Activated T-cell treated with anti-CD3 and anti-CD28 coated beads, Interleukin-2, amount 50 U/mL, for 24 hours (primary cell): Measurements from ENCODE around the gene RCE1.

Source experiments
- DNase-seq: peaks from one replicate; pipeline ENCODE4 v3.0.0-alpha.2; 2020
- H3K27ac Mint-ChIP-seq: 2 replicates; pipeline ENCODE4 v1.8.0; 2020; ENCODE audit warnings: mild to moderate bottlenecking, mixed read lengths
- H3K27me3 Mint-ChIP-seq: 2 replicates; pipeline ENCODE4 v1.8.0; 2020; ENCODE audit warnings: mixed read lengths
- H3K36me3 Mint-ChIP-seq: 2 replicates; pipeline ENCODE4 v1.8.0; 2020; ENCODE audit warnings: low read depth, mixed read lengths
- H3K4me1 Mint-ChIP-seq: 2 replicates; pipeline ENCODE4 v1.8.0; 2020; ENCODE audit warnings: low read depth, mixed read lengths
- H3K4me3 Mint-ChIP-seq: 2 replicates; pipeline ENCODE4 v1.8.0; 2020; ENCODE audit warnings: mild to moderate bottlenecking, moderate library complexity, mixed read lengths
- H3K9me3 Mint-ChIP-seq: 2 replicates; pipeline ENCODE4 v1.8.0; 2020; ENCODE audit warnings: mixed read lengths

RCE1 gene

DNA sequence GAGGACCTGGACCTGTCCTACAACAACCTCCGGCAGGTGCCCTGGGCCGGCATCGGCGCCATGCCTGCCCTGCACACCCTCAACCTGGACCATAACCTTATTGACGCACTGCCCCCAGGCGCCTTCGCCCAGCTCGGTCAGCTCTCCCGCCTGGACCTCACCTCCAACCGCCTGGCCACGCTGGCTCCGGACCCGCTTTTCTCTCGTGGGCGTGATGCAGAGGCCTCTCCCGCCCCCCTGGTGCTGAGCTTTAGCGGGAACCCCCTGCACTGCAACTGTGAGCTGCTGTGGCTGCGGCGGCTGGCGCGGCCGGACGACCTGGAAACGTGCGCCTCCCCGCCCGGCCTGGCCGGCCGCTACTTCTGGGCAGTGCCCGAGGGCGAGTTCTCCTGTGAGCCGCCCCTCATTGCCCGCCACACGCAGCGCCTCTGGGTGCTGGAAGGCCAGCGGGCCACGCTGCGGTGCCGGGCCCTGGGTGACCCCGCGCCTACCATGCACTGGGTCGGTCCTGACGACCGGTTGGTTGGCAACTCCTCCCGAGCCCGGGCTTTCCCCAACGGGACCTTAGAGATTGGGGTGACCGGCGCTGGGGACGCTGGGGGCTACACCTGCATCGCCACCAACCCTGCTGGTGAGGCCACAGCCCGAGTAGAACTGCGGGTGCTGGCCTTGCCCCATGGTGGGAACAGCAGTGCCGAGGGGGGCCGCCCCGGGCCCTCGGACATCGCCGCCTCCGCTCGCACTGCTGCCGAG is 15.1 kb downstream of the RCE1 start:
- H3K36me3 Mint-ChIP-seq: peaks cover 9% of the 10 kb centered on the region
- no peaks in the 10 kb centered on the region for H3K27me3 Mint-ChIP-seq

DNA sequence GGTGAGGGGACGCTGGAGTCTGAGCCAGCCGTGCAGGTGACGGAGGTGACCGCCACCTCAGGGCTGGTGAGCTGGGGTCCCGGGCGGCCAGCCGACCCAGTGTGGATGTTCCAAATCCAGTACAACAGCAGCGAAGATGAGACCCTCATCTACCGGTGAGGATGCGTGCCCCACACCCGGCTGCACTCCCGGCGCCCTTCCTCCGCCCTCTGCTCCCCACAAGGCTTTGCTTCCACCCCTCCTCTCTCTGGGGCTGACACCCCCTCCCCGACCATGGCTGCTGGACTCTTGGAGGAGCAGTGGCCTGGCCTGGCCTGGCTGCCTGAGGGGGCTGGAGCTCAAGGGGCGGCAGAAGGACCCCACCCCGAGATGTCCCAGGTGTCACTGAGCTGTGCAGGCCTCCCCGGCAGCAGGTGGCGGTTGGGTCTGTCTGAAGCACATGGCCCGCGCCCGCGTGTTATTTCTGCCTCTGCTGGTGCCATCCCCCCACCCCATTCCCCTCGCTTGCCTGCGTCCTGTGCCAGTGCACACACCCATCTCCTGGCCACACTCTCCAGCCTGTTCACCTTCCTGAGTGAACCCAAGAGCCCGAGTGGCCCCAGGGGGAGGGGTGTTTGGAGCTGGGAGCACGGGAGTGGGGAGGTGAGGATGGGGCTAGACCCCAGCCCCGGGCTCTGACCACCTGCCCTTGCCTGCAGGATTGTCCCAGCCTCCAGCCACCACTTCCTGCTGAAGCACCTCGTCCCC is 15.9 kb downstream of the RCE1 start:
- Mint-ChIP-seq H3K4me1 (peaks cover 4% of the 10 kb centered on the region), H3K27me3 (no peaks in the 10 kb centered on the region), H3K9me3 (no peaks in the 10 kb centered on the region), H3K36me3 (peaks cover 9% of the 10 kb centered on the region), H3K4me3 (no peak overlapping the region), H3K27ac (no peak overlapping the region)
- no peak for DNase-seq

More for the DNA sequence above, 15.1 kb downstream of the RCE1 start:
- Mint-ChIP-seq H3K4me1 (peaks cover 4% of the 10 kb centered on the region), H3K4me3 (peak overlapping the region; percentile 81), H3K27ac (no peak overlapping the region), H3K9me3 (no peaks in the 10 kb centered on the region)
- DNase-seq: no peak

GRCh38 chr11:66859686-66860448 is 16.6 kb downstream of the RCE1 start:
- Mint-ChIP-seq H3K9me3 (no peaks in the 10 kb centered on the region), H3K4me1 (peaks cover 4% of the 10 kb centered on the region), H3K27ac (no peak overlapping the region), H3K27me3 (no peaks in the 10 kb centered on the region), H3K4me3 (no peak overlapping the region), H3K36me3 (peaks cover 9% of the 10 kb centered on the region)
- no peak for DNase-seq

GRCh38 chr11:66860449-66860831 is 17.2 kb downstream of the RCE1 start:
- DNase-seq: no peak
- H3K4me1 Mint-ChIP-seq: peaks cover 4% of the 10 kb centered on the region
- no peaks in the 10 kb centered on the region for H3K9me3 Mint-ChIP-seq
- peaks cover 9% of the 10 kb centered on the region for H3K36me3 Mint-ChIP-seq
- no peak overlapping the region for H3K27ac Mint-ChIP-seq
- no peak overlapping the region for H3K4me3 Mint-ChIP-seq
- no peaks in the 10 kb centered on the region for H3K27me3 Mint-ChIP-seq

DNA sequence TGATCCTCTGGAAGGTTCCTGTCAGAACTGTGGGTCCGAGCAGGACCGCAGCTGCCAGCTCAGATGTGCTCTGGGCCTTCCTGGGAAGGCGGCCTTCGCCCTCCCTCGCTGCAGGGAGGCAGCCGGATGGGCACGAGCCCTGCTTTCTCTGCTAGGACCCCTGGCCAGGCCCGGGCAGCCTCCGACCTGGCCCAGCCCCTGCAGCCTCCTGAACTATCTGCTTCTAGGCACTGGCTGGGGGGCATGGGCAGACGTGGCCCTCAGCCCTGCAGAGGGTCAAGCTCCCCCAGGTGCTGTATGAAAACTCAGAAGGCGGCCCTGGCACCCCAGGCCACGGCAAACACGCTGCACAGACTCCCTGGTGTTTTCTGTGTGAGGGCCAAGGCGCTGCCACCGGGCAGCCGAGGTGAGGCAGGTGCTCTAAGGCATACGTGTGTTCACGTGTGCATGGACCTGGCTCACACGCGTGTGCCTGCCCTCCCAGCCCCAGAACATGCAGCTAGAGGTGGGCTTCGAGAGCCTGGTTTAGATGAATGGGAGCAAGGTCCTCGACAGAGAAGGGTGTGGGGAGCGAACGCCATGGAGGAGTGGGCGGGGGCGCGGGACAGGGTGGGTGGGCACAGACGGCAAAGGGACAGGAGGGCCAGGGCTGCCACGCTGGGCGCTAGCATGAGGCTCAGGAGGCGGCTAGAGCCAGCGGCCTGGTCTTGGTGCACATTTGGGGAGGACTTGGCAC is 18.0 kb downstream of the RCE1 start:
- Mint-ChIP-seq H3K4me1 (no peaks in the 10 kb centered on the region), H3K27ac (no peak overlapping the region)

DNA sequence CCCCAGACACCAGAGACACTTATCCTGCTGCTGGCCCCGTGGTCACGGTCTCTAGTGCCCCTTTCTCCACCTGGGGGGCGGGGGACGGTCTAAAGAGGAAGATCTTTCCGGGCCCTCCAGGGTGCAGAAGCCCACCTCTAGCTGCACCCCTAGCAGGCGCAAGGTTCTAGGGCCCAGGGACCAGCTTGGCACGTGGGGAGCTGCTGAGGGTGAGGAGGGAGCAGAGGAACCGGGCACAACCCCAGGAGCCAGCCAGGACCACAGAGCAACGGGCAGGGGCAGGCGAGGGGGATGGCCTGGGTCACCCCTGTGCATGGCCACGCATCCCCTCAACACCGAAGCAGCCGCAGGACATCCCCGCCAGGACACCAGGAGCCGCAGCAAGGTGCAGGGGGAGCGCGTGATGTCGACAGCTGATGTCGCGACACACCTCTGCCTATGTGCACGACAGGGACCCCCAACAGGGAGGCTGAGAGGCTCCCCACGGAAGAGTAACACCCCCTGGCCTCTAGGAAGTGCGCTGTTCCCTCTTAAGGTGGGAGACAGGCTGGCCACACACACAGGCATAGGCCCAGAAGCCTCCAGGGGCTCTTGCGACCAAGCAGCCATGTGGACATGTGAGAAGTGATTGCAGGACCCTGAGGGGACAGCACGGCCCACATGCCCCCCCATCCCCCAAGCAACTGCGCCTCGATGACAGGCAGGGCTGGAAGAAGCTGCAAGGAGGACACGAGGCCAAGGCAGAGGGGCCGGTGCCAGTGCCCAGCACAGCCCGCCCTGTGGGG is 18.7 kb downstream of the RCE1 start:
- H3K9me3 Mint-ChIP-seq: no peaks in the 10 kb centered on the region

More for the DNA sequence above, 18.0 kb downstream of the RCE1 start:
- no peaks in the 10 kb centered on the region for H3K27me3 Mint-ChIP-seq
- H3K4me3 Mint-ChIP-seq: no peak overlapping the region
- no peak for DNase-seq
- peaks cover 9% of the 10 kb centered on the region for H3K36me3 Mint-ChIP-seq
- no peaks in the 10 kb centered on the region for H3K9me3 Mint-ChIP-seq

DNA sequence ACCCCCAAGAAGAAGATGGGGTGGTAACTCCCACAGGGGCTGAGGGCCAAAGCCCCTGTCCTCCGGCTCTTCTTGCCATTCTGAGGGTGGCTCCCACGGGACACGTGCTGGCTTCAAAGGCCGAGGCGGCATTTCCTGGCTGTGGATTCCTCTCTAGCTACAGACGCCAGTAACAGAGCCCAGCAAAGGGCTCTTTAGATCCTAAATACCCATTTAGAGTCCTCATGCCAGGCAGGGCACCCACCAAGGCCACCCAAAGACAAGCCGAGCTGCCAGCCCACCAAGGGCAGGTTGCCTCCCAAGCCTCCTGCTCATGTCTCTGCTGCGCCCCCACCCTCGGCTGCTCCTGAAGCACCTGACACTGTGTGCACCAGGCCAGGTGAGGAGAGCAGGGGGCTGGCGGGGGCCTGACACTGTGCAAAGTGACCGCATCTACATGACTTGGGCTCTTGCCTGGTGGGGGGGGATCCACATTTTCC is 19.4 kb downstream of the RCE1 start:
- no peaks in the 10 kb centered on the region for H3K4me1 Mint-ChIP-seq
- H3K27ac Mint-ChIP-seq: no peak overlapping the region
- no peaks in the 10 kb centered on the region for H3K27me3 Mint-ChIP-seq
- DNase-seq: no peak
- H3K9me3 Mint-ChIP-seq: no peaks in the 10 kb centered on the region
- peaks cover 6% of the 10 kb centered on the region for H3K36me3 Mint-ChIP-seq
- H3K4me3 Mint-ChIP-seq: no peak overlapping the region

More for the DNA sequence above, 18.7 kb downstream of the RCE1 start:
- H3K4me1 Mint-ChIP-seq: no peaks in the 10 kb centered on the region
- DNase-seq: no peak
- no peak overlapping the region for H3K27ac Mint-ChIP-seq
- H3K27me3 Mint-ChIP-seq: no peaks in the 10 kb centered on the region
- H3K36me3 Mint-ChIP-seq: peaks cover 7% of the 10 kb centered on the region
- H3K4me3 Mint-ChIP-seq: no peak overlapping the region

GRCh38 chr11:66863428-66864125 is 20.3 kb downstream of the RCE1 start:
- no peak for DNase-seq
- H3K27ac Mint-ChIP-seq: no peak overlapping the region
- no peak overlapping the region for H3K4me3 Mint-ChIP-seq
- H3K9me3 Mint-ChIP-seq: no peaks in the 10 kb centered on the region
- peaks cover 3% of the 10 kb centered on the region for H3K36me3 Mint-ChIP-seq
- no peaks in the 10 kb centered on the region for H3K27me3 Mint-ChIP-seq
- H3K4me1 Mint-ChIP-seq: peaks cover 5% of the 10 kb centered on the region

DNA sequence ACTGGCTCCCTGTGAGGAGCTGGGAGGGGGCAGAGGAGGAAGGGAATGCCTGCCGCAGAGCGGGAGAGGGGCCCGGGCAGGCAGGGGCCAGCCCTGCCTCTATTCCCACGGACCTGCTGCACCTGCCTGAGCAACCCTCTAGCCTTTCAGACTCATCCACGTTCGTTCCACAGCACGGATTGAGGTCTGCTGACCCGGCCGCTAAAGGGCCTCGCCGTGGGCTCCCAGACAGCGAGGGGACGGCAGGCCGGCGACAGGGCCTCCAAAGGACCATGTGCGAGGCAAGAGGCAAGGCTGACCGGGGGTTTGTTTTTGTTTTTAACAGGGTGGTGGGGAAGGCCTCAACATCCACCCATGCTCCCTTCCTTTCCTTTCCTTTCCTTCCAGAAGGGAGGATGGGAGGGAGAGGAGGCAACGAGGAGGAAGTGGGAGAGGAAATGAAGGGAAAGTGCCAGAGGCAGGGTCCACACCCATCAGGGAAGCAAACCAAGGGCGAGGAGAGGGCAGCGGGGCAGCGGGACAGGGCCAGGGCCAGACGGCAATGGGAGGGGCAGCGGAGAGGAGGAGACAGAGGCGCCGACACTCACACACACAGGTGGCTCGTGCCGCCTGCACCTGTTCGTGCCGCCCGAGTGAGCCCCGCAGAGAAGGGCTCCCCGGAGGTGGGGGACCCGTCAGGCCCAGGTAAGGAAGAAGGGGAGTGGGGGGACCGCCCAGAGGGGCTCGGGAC is 21.1 kb downstream of the RCE1 start:
- H3K36me3 Mint-ChIP-seq: no peaks in the 10 kb centered on the region
- no peaks in the 10 kb centered on the region for H3K27me3 Mint-ChIP-seq
- no peak for DNase-seq
- peaks cover 13% of the 10 kb centered on the region for H3K4me1 Mint-ChIP-seq
- H3K9me3 Mint-ChIP-seq: no peaks in the 10 kb centered on the region
- no peak overlapping the region for H3K27ac Mint-ChIP-seq
- H3K4me3 Mint-ChIP-seq: no peak overlapping the region

DNA sequence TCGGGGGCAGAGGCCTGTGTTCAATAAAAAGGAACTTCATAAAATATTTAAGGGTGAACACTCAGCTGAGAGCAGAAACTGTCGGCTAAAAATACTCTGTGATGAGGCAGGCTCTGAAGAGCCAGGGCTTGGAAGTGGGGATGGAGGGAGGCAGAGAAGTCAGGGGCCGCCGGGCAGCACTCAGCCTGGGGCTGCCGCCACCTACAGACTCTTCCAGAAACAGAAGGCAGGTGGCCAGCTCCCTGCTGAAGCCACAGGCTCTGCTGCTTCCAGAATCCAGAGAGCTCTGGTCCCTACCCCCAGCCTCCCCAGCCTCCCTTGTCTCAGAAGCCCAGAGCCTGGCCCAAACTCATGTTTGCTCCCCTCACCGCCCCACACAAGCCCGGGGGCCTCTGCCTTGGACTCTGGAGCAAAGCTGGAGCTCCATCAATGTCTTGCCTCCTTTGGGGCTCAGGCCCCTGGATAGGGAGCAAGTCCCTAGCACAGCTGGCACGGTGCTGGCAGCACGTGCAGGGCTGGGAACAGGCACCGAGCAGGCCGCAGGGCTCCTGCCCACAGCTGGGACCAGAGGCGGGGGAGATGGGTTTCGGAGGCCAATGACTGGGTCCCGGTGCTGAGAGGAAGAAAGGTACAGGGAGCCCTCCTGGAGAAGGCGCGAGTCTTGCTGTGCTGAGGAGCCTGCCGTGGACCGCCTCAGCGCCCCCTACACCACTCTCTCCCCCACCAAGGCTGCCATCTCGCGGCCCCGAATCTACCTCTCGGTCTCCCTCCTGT is 21.9 kb downstream of the RCE1 start:
- Mint-ChIP-seq H3K4me1 (peaks cover 16% of the 10 kb centered on the region), H3K4me3 (no peak overlapping the region), H3K36me3 (no peaks in the 10 kb centered on the region), H3K27ac (no peak overlapping the region), H3K27me3 (no peaks in the 10 kb centered on the region), H3K9me3 (no peaks in the 10 kb centered on the region)
- DNase-seq: no peak

GRCh38 chr11:66866007-66866406 is 22.8 kb downstream of the RCE1 start:
- no peak overlapping the region for H3K27ac Mint-ChIP-seq
- peaks cover 16% of the 10 kb centered on the region for H3K4me1 Mint-ChIP-seq
- H3K4me3 Mint-ChIP-seq: no peak overlapping the region
- no peaks in the 10 kb centered on the region for H3K9me3 Mint-ChIP-seq
- H3K36me3 Mint-ChIP-seq: peaks cover 5% of the 10 kb centered on the region
- DNase-seq: no peak
- no peaks in the 10 kb centered on the region for H3K27me3 Mint-ChIP-seq

DNA sequence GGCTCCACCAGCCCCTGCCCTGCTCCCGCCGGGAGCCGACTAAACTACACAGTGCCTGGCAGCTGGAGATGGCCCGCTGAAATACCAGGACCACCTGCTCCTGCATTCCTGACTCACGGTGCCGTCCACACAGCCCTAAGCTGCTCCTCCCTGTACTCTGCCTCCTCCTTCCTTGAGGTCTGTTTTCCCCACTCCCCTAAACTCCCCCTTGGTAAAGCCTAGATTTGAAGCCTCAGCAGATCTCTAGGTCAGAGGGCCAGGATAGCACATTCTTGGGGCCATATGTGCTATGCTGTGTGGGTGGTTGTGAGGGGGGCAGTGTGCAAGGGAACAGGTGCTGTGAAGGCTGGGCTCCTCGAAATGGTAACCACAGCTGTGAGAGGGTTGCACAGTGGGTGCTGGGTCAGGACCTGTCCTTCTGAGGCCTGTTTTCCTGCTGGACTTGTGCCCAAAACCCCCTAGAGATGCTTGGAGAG is 23.3 kb downstream of the RCE1 start:
- Mint-ChIP-seq H3K4me3 (no peak overlapping the region), H3K27ac (no peak overlapping the region), H3K4me1 (peaks cover 16% of the 10 kb centered on the region), H3K27me3 (no peaks in the 10 kb centered on the region), H3K9me3 (no peaks in the 10 kb centered on the region), H3K36me3 (peaks cover 5% of the 10 kb centered on the region)
- DNase-seq: no peak
